ENCODE measurements around the gene ADPRH.

- TF ChIP-seq CTCF (IDR thresholded peaks at IDR 0.05) (no peak), EZH2 (IDR thresholded peaks at IDR 0.05) (no peak)
Measured at GRCh38 chr3:119555929-119556328, 23.4 kb upstream of the ADPRH start.

Measured in neural progenitor cell (in vitro differentiated cells).